ENCODE results near the gene HNRNPM. TPM values are rescaled to one million over a fixed set of nuclear protein-coding genes. Genes with fewer than 3 reads are reported as not detected.
A peak's percentile ranks its signal among the peaks of the same experiment; 100 is the strongest.

HNRNPM gene
- total RNA-seq, 2 donors from 2014 or later = 117 to 155 TPM

GRCh38 chr19:8510589-8511115, 65.9 kb downstream of the HNRNPM start:
- Histone ChIP-seq H3K36me3 (no peaks in the 10 kb centered on the region), H3K4me3 (no peak overlapping the region), H3K4me1 (ENCODE audit: control insufficient read depth in 1 of 2, low read depth in 2 of 2) (peaks cover 8 to 33% of the 10 kb centered on the region in 2 donors), H3K27ac (no peak overlapping the region), H3K9me3 (no peaks in the 10 kb centered on the region), H3K27me3 (replicated peaks; ENCODE audit: insufficient read depth) (no peaks in the 10 kb centered on the region)
- TF ChIP-seq, protein P1, sequence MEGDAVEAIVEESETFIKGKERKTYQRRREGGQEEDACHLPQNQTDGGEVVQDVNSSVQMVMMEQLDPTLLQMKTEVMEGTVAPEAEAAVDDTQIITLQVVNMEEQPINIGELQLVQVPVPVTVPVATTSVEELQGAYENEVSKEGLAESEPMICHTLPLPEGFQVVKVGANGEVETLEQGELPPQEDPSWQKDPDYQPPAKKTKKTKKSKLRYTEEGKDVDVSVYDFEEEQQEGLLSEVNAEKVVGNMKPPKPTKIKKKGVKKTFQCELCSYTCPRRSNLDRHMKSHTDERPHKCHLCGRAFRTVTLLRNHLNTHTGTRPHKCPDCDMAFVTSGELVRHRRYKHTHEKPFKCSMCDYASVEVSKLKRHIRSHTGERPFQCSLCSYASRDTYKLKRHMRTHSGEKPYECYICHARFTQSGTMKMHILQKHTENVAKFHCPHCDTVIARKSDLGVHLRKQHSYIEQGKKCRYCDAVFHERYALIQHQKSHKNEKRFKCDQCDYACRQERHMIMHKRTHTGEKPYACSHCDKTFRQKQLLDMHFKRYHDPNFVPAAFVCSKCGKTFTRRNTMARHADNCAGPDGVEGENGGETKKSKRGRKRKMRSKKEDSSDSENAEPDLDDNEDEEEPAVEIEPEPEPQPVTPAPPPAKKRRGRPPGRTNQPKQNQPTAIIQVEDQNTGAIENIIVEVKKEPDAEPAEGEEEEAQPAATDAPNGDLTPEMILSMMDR (IDR thresholded peaks at IDR 0.05) = no peak
- DNase-seq (ENCODE audit: low spot score) = no peak
- ATAC-seq (ENCODE audit: insufficient number of reproducible peaks, low FRiP score, low read depth) = no peak

DNA sequence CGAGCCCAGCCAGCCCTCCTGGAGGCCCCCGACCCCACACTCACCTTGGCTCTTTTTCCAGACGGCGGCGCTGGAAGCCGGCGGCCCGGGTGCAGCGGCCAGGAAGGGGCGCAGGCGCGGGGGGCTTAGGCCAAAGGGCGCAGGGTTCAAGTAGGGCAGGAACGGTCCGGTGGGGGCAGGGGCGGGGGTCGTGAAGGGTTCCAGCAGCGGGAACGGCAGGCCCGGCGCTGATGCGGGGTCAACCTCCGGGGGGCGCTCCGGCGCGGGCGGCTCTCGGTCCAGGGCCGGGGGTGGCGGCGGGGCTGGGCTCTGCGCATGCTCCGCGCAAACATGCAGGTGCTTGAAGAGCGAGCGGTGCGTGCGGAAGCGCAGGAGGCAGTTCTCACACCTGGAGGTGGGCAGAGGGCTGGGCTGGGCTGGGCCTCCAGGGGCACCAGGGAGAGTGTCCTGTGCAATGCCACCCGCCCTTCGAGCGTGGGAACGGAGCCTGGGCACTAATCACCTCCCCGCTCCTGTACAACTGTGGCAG, 66.9 kb downstream of the HNRNPM start:
- Histone ChIP-seq H3K27me3 (replicated peaks; ENCODE audit: insufficient read depth) (no peaks in the 10 kb centered on the region), H3K4me3 (no peak overlapping the region), H3K36me3 (no peaks in the 10 kb centered on the region), H3K9me3 (no peaks in the 10 kb centered on the region), H3K4me1 (ENCODE audit: control insufficient read depth in 1 of 2, low read depth in 2 of 2) (peaks cover 5 to 23% of the 10 kb centered on the region in 2 donors), H3K27ac (no peak overlapping the region)
- ATAC-seq (ENCODE audit: insufficient number of reproducible peaks, low FRiP score, low read depth) (no peak), DNase-seq (ENCODE audit: low spot score) (no peak)
- TF ChIP-seq, protein P1 (IDR thresholded peaks at IDR 0.05) = no peak

GRCh38 chr19:8512115-8512967, 67.6 kb downstream of the HNRNPM start:
- TF ChIP-seq, protein P1 (IDR thresholded peaks at IDR 0.05) = no peak
- Histone ChIP-seq H3K27me3 (replicated peaks; ENCODE audit: insufficient read depth) (no peaks in the 10 kb centered on the region), H3K36me3 (no peaks in the 10 kb centered on the region), H3K4me1 (ENCODE audit: control insufficient read depth in 1 of 2, low read depth in 2 of 2) (peaks cover 5 to 20% of the 10 kb centered on the region in 2 donors), H3K9me3 (no peaks in the 10 kb centered on the region), H3K4me3 (no peak overlapping the region), H3K27ac (peak overlapping the region in 1 of 2 donors; percentile 97)
- no peak for DNase-seq (ENCODE audit: low spot score)
- ATAC-seq (ENCODE audit: insufficient number of reproducible peaks, low FRiP score, low read depth) = no peak

GRCh38 chr19:8513036-8513686, 68.4 kb downstream of the HNRNPM start:
- Histone ChIP-seq H3K4me3 (peak overlapping the region; percentile 94), H3K36me3 (no peaks in the 10 kb centered on the region), H3K27me3 (replicated peaks; ENCODE audit: insufficient read depth) (no peaks in the 10 kb centered on the region), H3K9me3 (no peaks in the 10 kb centered on the region), H3K27ac (peak overlapping the region; percentile 96 to 97), H3K4me1 (ENCODE audit: control insufficient read depth in 1 of 2, low read depth in 2 of 2) (peaks cover 5 to 20% of the 10 kb centered on the region in 2 donors)
- ATAC-seq (ENCODE audit: insufficient number of reproducible peaks, low FRiP score, low read depth) (no peak), DNase-seq (ENCODE audit: low spot score) (no peak)
- TF ChIP-seq, protein P1 (IDR thresholded peaks at IDR 0.05) = no peak
